ENCODE measurements around the gene RAB35. TPM values are rescaled to one million over a fixed set of nuclear protein-coding genes. Genes with fewer than 3 reads are reported as not detected.

RAB35 gene
- total RNA-seq, 1 experiment from 2014 or later, result 57.9 TPM

DNA sequence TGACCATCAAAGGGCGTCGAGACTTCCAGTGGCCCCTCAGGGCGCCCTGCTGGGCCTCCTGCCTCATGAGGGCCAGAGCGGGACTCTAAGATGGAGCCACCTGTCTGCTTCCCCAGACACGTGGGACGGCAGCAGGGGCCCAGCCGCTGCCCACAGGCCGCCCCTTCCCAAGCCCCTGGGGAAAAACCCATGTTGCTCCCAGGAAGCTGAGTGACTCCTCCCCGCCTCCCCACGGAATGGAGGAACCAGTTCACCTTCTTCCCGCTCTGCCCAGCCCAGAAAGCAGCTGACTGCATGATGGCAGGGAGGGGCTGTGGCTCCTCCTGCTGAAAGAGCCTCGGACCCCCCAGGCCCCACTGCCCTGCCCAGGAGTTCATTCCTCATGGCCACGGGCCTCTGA lies 14.9 kb downstream of the RAB35 start:
- BruUV-seq (replicated peaks), result no TSS peak
- TF ChIP-seq EZH2 (IDR thresholded peaks at IDR 0.05; ENCODE audit: borderline replicate concordance, low read depth, low read length, poor library complexity, severe bottlenecking) (no peak), CTCF (conservative IDR thresholded peaks at IDR 0.05; ENCODE audit: low read depth, low read length) (no peak)
- no peaks in the 10 kb centered on the region for H3K4me1 ChIP-seq (ENCODE audit: insufficient read depth, low read length, poor library complexity, severe bottlenecking)
- intact Hi-C loops (cut with micrococcal nuclease; ENCODE audit: unreplicated experiment), result no loop called here
- ChIA-PET CTCF (no interaction called here), POLR2A (ENCODE audit: low non-redundant PET) (no interaction called here)
- H3K27ac ChIP-seq (ENCODE audit: low read depth, low read length, poor library complexity, severe bottlenecking), result no peak overlapping the region
- H3K9me3 ChIP-seq (ENCODE audit: low read depth, low read length, poor library complexity, severe bottlenecking), result no peaks in the 10 kb centered on the region
- no peak overlapping the region for H3K4me3 ChIP-seq (ENCODE audit: low read depth, low read length, poor library complexity, severe bottlenecking)
- H3K27me3 ChIP-seq (replicated peaks; ENCODE audit: insufficient read depth, low read depth, low read length, poor library complexity), result no peaks in the 10 kb centered on the region
- H3K36me3 ChIP-seq (ENCODE audit: insufficient read depth, low read length, poor library complexity, severe bottlenecking), result peaks cover 22% of the 10 kb centered on the region
- DNase-seq (ENCODE audit: low spot score), result no peak

DNA sequence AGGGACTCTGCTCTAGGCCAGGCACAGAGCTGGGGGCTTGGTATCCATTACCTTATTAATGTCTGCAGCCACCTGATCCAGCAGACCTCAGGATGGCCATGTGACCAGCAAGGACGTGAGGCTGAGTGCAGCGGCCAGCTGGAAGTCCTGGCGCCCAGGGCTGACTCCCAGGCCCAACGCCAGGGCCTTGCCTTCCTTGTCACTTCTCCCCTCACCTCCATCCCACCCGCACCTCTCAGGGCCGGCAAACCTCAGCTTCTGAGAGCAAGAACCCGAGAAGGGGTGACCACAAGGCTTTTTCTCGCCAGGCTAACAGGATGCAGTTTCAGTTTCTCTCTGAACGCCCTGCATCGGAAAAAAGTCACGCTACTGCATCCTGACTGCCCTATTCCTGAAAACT lies 15.4 kb downstream of the RAB35 start:
- H3K27ac ChIP-seq (ENCODE audit: low read depth, low read length, poor library complexity, severe bottlenecking), result no peak overlapping the region
- ChIA-PET POLR2A (ENCODE audit: low non-redundant PET) (no interaction called here), CTCF (no interaction called here)
- intact Hi-C loops (cut with micrococcal nuclease; ENCODE audit: unreplicated experiment), result no loop called here
- no TSS peak for BruUV-seq (replicated peaks)
- H3K4me1 ChIP-seq (ENCODE audit: insufficient read depth, low read length, poor library complexity, severe bottlenecking), result no peaks in the 10 kb centered on the region
- no peak overlapping the region for H3K4me3 ChIP-seq (ENCODE audit: low read depth, low read length, poor library complexity, severe bottlenecking)
- no peak for TF ChIP-seq CTCF (conservative IDR thresholded peaks at IDR 0.05; ENCODE audit: low read depth, low read length)
- no peak for TF ChIP-seq EZH2 (IDR thresholded peaks at IDR 0.05; ENCODE audit: borderline replicate concordance, low read depth, low read length, poor library complexity, severe bottlenecking)
- no peaks in the 10 kb centered on the region for H3K9me3 ChIP-seq (ENCODE audit: low read depth, low read length, poor library complexity, severe bottlenecking)
- no peaks in the 10 kb centered on the region for H3K27me3 ChIP-seq (replicated peaks; ENCODE audit: insufficient read depth, low read depth, low read length, poor library complexity)
- peaks cover 22% of the 10 kb centered on the region for H3K36me3 ChIP-seq (ENCODE audit: insufficient read depth, low read length, poor library complexity, severe bottlenecking)
- DNase-seq (ENCODE audit: low spot score), result no peak

DNA sequence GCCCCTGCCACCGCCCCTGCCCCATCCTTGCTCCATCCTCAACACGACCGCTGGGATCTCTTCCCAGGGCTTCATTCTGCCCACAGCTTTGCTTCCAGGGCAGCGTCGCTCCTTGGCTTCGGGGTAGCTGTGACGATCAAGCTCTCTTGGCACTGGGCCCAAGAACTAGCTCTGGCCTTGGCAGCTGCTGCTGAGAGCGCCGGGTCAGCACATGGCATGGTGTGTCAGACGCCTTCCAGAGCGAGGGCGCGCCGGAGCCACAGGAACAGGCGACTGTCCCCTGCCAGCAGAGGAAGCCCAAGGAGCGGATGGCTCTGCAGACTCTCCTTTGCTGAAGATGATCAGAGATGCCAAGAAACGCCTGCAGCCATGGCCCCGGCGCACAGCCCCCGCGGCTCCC lies 15.9 kb downstream of the RAB35 start:
- TF ChIP-seq CTCF (conservative IDR thresholded peaks at IDR 0.05; ENCODE audit: low read depth, low read length) (no peak), EZH2 (IDR thresholded peaks at IDR 0.05; ENCODE audit: borderline replicate concordance, low read depth, low read length, poor library complexity, severe bottlenecking) (no peak)
- Histone ChIP-seq H3K27me3 (replicated peaks; ENCODE audit: insufficient read depth, low read depth, low read length, poor library complexity) (no peaks in the 10 kb centered on the region), H3K4me3 (ENCODE audit: low read depth, low read length, poor library complexity, severe bottlenecking) (no peak overlapping the region), H3K4me1 (ENCODE audit: insufficient read depth, low read length, poor library complexity, severe bottlenecking) (no peaks in the 10 kb centered on the region), H3K36me3 (ENCODE audit: insufficient read depth, low read length, poor library complexity, severe bottlenecking) (peaks cover 22% of the 10 kb centered on the region), H3K27ac (ENCODE audit: low read depth, low read length, poor library complexity, severe bottlenecking) (no peak overlapping the region), H3K9me3 (ENCODE audit: low read depth, low read length, poor library complexity, severe bottlenecking) (no peaks in the 10 kb centered on the region)
- intact Hi-C loops (cut with micrococcal nuclease; ENCODE audit: unreplicated experiment), result no loop called here
- no TSS peak for BruUV-seq (replicated peaks)
- DNase-seq (ENCODE audit: low spot score), result no peak
- ChIA-PET CTCF (no interaction called here), POLR2A (ENCODE audit: low non-redundant PET) (no interaction called here)

Data from A673 (cell line).